ENCODE results near the gene ERBB4.
"Not testable (repeated sequence)": the region's sequence is repeated elsewhere in the genome, so short reads cannot be mapped to it uniquely, and the experiment has no call there.

ERBB4 gene

GRCh38 chr2:211723398-211723797 is 815.2 kb downstream of the ERBB4 start:
- no peak for DNase-seq (ENCODE audit: low spot score)

- no peak for DNase-seq (ENCODE audit: low spot score)
These were observed 815.7 kb downstream of the ERBB4 start for GRCh38 chr2:211722928-211723327.

GRCh38 chr2:211721874-211722273 is 816.7 kb downstream of the ERBB4 start:
- not testable (repeated sequence) for DNase-seq (ENCODE audit: low spot score)

- no peak for DNase-seq (ENCODE audit: low spot score)
These were observed 829.2 kb downstream of the ERBB4 start for GRCh38 chr2:211709389-211709788.

- DNase-seq (ENCODE audit: low spot score) = no peak
These were observed 845.9 kb downstream of the ERBB4 start for GRCh38 chr2:211692689-211693088.

- DNase-seq (ENCODE audit: low spot score) = no peak
These were observed 847.9 kb downstream of the ERBB4 start for GRCh38 chr2:211690736-211691135.

- DNase-seq (ENCODE audit: low spot score) = no peak
These were observed 850.4 kb downstream of the ERBB4 start for GRCh38 chr2:211688196-211688595.

- DNase-seq (ENCODE audit: low spot score) = no peak
These were observed 863.9 kb downstream of the ERBB4 start for GRCh38 chr2:211674715-211675114.

- DNase-seq (ENCODE audit: low spot score) = no peak
These were observed 865.3 kb downstream of the ERBB4 start for GRCh38 chr2:211673133-211673905.

- DNase-seq (ENCODE audit: low spot score) = no peak
These were observed 866.6 kb downstream of the ERBB4 start for GRCh38 chr2:211671977-211672376.

GRCh38 chr2:211665299-211665698 is 873.3 kb downstream of the ERBB4 start:
- DNase-seq (ENCODE audit: low spot score) = no peak

GRCh38 chr2:211664321-211664720 is 874.3 kb downstream of the ERBB4 start:
- DNase-seq (ENCODE audit: low spot score) = no peak

GRCh38 chr2:211654211-211654780 is 884.3 kb downstream of the ERBB4 start:
- no peak for DNase-seq (ENCODE audit: low spot score)

- DNase-seq (ENCODE audit: low spot score) = no peak
These were observed 886.3 kb downstream of the ERBB4 start for GRCh38 chr2:211652327-211652726.

- DNase-seq (ENCODE audit: low spot score) = no peak
These were observed 889.3 kb downstream of the ERBB4 start for GRCh38 chr2:211649331-211649730.

- DNase-seq (ENCODE audit: low spot score) = no peak
These were observed 907.1 kb downstream of the ERBB4 start for GRCh38 chr2:211631503-211631902.

- DNase-seq (ENCODE audit: low spot score) = no peak
These were observed 915.5 kb downstream of the ERBB4 start for GRCh38 chr2:211623096-211623495.

GRCh38 chr2:211620986-211621385 is 917.6 kb downstream of the ERBB4 start:
- DNase-seq (ENCODE audit: low spot score) = no peak

GRCh38 chr2:211617803-211618202 is 920.8 kb downstream of the ERBB4 start:
- no peak for DNase-seq (ENCODE audit: low spot score)

GRCh38 chr2:211611621-211612020 is 927.0 kb downstream of the ERBB4 start:
- no peak for DNase-seq (ENCODE audit: low spot score)

GRCh38 chr2:211611061-211611518 is 927.5 kb downstream of the ERBB4 start:
- DNase-seq (ENCODE audit: low spot score) = peak; percentile 12

GRCh38 chr2:211609127-211609526 is 929.5 kb downstream of the ERBB4 start:
- no peak for DNase-seq (ENCODE audit: low spot score)

- DNase-seq (ENCODE audit: low spot score) = no peak
These were observed 939.5 kb downstream of the ERBB4 start for GRCh38 chr2:211599146-211599545.

GRCh38 chr2:211598238-211598637 is 940.4 kb downstream of the ERBB4 start:
- DNase-seq (ENCODE audit: low spot score) = no peak
